Right lobe of liver (tissue), 6 donors: ENCODE measurements around the gene PIGC. TPM values are rescaled to one million over a fixed set of nuclear protein-coding genes. Genes with fewer than 3 reads are reported as not detected.

Experiments used
- ATAC-seq, 4 donors: fragments of 200-7000 bp; cut with Tn5 transposase; one replicate each; pipeline ENCODE4 v1.9.1; 2020; ENCODE audit warnings: mild to moderate bottlenecking in 4 of 4, moderate library complexity in 4 of 4
- DNase-seq, 3 donors: peaks; one replicate each; pipeline ENCODE4 v3.0.0-alpha.2; 2020
- H3K27ac ChIP-seq, 3 donors: fragments of 200-600 bp; one replicate each; pipeline ENCODE4 v1.8.0; 2022
- H3K27me3 ChIP-seq, 2 donors: fragments of 200-600 bp; one replicate each; pipeline ENCODE4 v1.8.0; 2022
- H3K36me3 ChIP-seq, 4 donors: fragments of 200-600 bp; sonication (generic) in 1 of 4; one replicate each; pipeline versions ENCODE4 v1.5.1 to v1.8.0; 2017 to 2022; ENCODE audit warnings: control low read depth in 1 of 4
- H3K4me1 ChIP-seq, 4 donors: fragments of 200-600 bp; sonication (generic) in 1 of 4; one replicate each; pipeline versions ENCODE4 v1.5.1 to v1.8.0; 2017 to 2022; ENCODE audit warnings: control low read depth in 1 of 4
- H3K4me3 ChIP-seq, 3 donors: fragments of 200-600 bp; one replicate each; pipeline ENCODE4 v1.8.0; 2022
- H3K9me3 ChIP-seq, 4 donors: fragments of 200-600 bp; sonication (generic) in 1 of 4; one replicate each; pipeline versions ENCODE4 v1.5.1 to v1.8.0; 2017 to 2022; ENCODE audit warnings: control low read depth in 1 of 4
- POLR2A ChIP-seq: fragments of 450-650 bp; IDR thresholded peaks from one replicate; pipeline ENCODE4 v1.6.1; 2017; ENCODE audit warnings: antibody characterized with exemption, mild to moderate bottlenecking
- WGBS: methylation state at CpG from one replicate; pipeline ENCODE4 v1.1.6; 2018; ENCODE audit warnings: low coverage, low lambda C conversion rate; ENCODE audit not compliant: insufficient coverage; ENCODE audit errors: missing lambda C conversion rate; 5-methylcytosine and 5-hydroxymethylcytosine counted together
- intact Hi-C, 2 donors: fragments of 100-400 bp; cut with DNase I; formaldehyde crosslinking; loops; one replicate each; pipeline versions ENCODE4 v1.11.2 to v1.14.1; 2022
- total RNA-seq, 6 experiments: library from RNA; depleted of rRNA in 2 of 6; stranded (reverse); fragments of >200 nt in 2 of 6; fragmentation: NEBNext Ultra II Directional in 3 of 6; extraction: Animal tissue kit (Norgen Biotek cat#: 25700) in 3 of 6; gene quantifications; one replicate each; pipeline versions ENCODE4 v1.1.0 to v1.2.4, GENCODE V29; 2016 to 2023
- TF ChIP-seq, protein P1 (sequence below), 4 donors: fragments of 200-600 bp in 3 of 4; fragments of 450-650 bp in 1 of 4; IDR thresholded peaks; one replicate each; pipeline versions ENCODE4 v1.5.1 to v1.8.0; 2016 to 2022; ENCODE audit warnings: antibody characterized with exemption in 4 of 4, mild to moderate bottlenecking in 2 of 4
- donor health status: DM: no; HTN: yes; CAD: no.
- donor health status: DM: no; HTN: no; CAD: no.
- donor health status: DM: no; HTN: no; CAD: no.
- donor health status: DM: no; HTN: yes; CAD: no.
- donor health status: DM: no; HTN: yes; CAD: no.

PIGC gene
- total RNA-seq, 6 experiments from 2014 or later: 6.7 to 12.0 (median 8.7) TPM

DNA sequence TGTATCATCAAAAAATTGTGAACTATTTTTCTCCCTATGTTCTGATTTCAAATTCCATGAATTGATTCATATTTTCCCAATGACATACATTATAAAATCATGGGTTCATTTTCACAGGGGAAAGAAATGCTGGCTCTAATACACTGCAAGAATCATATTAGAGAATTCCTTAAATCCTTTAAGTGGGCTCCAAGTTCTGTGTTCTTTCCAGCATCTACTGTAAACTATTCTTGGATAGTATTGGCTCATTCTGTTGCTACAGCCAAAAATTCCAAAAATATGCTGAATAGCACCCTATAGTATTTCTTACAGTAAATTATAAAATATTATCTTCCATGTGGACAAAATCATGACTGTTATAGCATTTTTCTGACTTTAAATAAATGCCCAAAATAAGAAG, 42.4 kb downstream of the PIGC start:
- H3K4me3 ChIP-seq: no peak overlapping the region
- H3K27ac ChIP-seq: no peak overlapping the region
- no peaks in the 10 kb centered on the region for H3K27me3 ChIP-seq
- no peaks in the 10 kb centered on the region for H3K36me3 ChIP-seq
- no peaks in the 10 kb centered on the region for H3K9me3 ChIP-seq
- no peak for ATAC-seq
- H3K4me1 ChIP-seq: no peaks in the 10 kb centered on the region
- DNase-seq: no peak
- intact Hi-C loops: no loop called here
- TF ChIP-seq, protein P1, sequence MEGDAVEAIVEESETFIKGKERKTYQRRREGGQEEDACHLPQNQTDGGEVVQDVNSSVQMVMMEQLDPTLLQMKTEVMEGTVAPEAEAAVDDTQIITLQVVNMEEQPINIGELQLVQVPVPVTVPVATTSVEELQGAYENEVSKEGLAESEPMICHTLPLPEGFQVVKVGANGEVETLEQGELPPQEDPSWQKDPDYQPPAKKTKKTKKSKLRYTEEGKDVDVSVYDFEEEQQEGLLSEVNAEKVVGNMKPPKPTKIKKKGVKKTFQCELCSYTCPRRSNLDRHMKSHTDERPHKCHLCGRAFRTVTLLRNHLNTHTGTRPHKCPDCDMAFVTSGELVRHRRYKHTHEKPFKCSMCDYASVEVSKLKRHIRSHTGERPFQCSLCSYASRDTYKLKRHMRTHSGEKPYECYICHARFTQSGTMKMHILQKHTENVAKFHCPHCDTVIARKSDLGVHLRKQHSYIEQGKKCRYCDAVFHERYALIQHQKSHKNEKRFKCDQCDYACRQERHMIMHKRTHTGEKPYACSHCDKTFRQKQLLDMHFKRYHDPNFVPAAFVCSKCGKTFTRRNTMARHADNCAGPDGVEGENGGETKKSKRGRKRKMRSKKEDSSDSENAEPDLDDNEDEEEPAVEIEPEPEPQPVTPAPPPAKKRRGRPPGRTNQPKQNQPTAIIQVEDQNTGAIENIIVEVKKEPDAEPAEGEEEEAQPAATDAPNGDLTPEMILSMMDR (IDR thresholded peaks at IDR 0.05): no peak
- no peak for TF ChIP-seq POLR2A

DNA sequence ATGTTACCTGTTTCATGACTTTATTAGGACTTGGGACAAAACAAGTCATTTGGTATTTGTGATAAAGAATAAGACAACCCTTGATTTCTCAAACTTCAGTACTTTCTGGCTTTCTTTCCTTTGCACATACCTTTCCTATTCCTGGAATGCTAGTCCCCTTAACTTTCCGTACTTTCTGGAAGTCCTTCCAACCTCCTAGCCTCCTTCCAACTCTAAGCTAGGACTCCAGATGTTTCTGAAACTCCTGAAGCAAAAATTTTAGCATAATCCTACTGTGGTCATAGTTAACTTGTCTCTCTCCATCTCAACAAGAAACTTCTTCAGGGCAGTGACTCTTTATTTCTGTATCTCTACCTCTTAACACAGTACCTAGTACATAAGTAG, 43.2 kb downstream of the PIGC start:
- DNase-seq (no peak), ATAC-seq (no peak)
- TF ChIP-seq POLR2A: no peak
- TF ChIP-seq, protein P1 (IDR thresholded peaks at IDR 0.05): no peak
- Histone ChIP-seq H3K4me3 (no peak overlapping the region), H3K27ac (no peak overlapping the region), H3K36me3 (no peaks in the 10 kb centered on the region), H3K4me1 (no peaks in the 10 kb centered on the region), H3K27me3 (no peaks in the 10 kb centered on the region), H3K9me3 (no peaks in the 10 kb centered on the region)
- intact Hi-C loops: no loop called here
- WGBS: 67% methylated on average over 1 of the region's 1 CpG

DNA sequence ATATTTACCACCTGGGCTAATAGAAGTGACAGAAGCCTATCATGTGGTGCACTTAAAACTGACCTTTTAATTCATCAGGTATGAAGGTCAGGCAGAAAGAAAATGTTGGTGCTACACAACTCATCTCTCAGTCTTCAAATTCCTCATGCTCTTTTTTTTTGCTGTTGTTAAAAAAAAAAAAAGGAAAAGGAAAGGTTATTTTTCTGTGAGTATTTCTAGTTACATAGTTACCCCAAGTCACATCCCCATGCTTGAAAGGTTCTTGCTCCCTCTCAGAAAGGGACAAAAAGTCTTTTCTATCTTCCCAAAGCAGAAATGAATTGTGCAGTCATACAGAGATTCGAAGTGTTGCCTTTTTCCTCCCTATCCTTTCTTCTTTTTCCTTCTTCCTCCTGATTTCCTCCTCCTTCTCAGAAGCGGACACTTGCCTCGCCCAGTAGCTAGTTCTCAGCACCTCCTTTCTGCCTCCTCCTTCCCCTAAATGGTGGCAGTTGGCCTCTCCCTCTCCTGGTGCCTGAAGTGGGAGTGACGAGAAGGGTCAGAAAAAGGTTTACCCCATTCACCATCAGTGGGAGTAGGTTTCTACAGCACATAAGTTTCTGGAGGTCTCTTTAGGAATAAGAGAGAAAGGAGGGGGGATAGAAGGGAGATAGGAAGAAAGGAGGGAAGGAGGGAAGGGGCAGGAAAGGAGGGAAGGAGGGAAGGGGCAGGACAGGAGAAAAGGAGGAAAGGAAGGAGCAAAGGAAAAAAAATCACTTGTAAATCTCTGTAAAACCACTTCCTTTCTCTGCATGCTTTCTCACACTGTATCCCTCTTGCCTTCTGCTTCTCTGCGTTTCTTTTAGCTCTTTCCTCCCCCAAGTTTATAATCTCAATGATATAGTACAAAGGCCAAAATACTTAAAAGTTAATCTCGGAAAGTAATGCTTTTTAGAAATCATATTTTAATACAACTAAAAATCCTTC, 43.8 kb downstream of the PIGC start:
- 65% methylated on average over 6 of the region's 6 CpGs for whole genome bisulfite sequencing
- H3K4me1 ChIP-seq: no peaks in the 10 kb centered on the region
- no peaks in the 10 kb centered on the region for H3K36me3 ChIP-seq
- H3K4me3 ChIP-seq: no peak overlapping the region
- ATAC-seq (no peak), DNase-seq (no peak)
- no peaks in the 10 kb centered on the region for H3K9me3 ChIP-seq
- intact Hi-C loops: no loop called here
- TF ChIP-seq POLR2A: no peak
- TF ChIP-seq, protein P1 (IDR thresholded peaks at IDR 0.05): no peak
- no peak overlapping the region for H3K27ac ChIP-seq
- no peaks in the 10 kb centered on the region for H3K27me3 ChIP-seq

DNA sequence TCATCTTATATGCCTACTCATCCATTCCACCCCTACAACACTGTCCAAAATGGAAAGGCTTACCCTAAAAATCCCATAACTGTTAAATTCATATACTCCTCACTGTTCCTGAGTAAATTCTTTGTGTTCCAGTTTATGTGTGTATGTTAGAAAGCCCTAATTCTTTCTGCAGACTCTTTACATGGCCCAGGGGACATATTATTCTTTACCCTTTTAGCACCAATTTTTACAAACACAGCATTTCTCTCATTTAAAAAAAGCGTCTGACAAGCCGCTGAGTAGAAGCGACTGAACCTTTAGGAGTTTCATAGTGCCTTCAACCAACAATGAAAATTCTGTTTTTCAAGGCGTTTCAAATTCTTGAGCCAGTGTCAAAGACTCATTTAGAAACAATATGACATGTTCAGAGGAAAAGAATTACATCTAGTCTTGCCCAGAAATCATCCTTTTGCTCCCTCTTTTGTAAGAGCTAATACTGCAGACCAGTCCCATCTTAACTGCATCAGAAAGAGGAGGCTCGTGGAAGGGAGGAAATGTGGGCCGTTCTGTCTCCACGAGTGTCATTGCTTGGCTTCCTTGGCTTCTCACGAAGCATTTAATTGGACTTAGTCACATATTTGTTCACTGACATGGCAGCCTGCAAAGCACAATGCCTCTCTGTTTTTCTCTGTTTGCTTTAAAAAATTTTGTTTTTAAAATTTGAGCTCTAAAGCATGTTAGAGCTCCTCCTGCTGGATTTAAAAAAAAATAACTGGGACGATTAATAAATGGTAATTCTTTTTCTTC, 44.7 kb downstream of the PIGC start:
- TF ChIP-seq POLR2A: no peak
- TF ChIP-seq, protein P1 (IDR thresholded peaks at IDR 0.05): peak; percentile 55 to 65 (median 59)
- H3K36me3 ChIP-seq: no peaks in the 10 kb centered on the region
- WGBS: 43% methylated on average over 9 of the region's 9 CpGs
- no peaks in the 10 kb centered on the region for H3K9me3 ChIP-seq
- no peak overlapping the region for H3K27ac ChIP-seq
- intact Hi-C loops: no loop called here
- H3K4me3 ChIP-seq: no peak overlapping the region
- no peaks in the 10 kb centered on the region for H3K27me3 ChIP-seq
- H3K4me1 ChIP-seq: no peaks in the 10 kb centered on the region
- ATAC-seq (peak; percentile 52 to 75 (median 56)), DNase-seq (no peak)
